Endothelial cell of umbilical vein (primary cell): ENCODE measurements around the gene COMMD7. TPM values are rescaled to one million over a fixed set of nuclear protein-coding genes. Genes with fewer than 3 reads are reported as not detected.

Source experiments
- BruUV-seq: library from RNA; stranded (reverse); fragments of 400-500 nt; replicated peaks from 2 replicates; lab custom pipeline; 2021; lab: Mats Ljungman, UMichigan
- CTCF ChIA-PET: fragments of 300-600, 350-600 bp; sonication (Branson Sonifier 250); formaldehyde crosslinking; loops from one replicate; lab custom pipeline; 2021; ENCODE audit warnings: antibody characterized with exemption, inconsistent platforms; lab: Charles Lee
- POLR2A ChIA-PET: fragments of 300-600, 350-600 bp; sonication (Branson Sonifier 250); formaldehyde crosslinking; loops from one replicate; lab custom pipeline; 2021; ENCODE audit warnings: antibody characterized with exemption, inconsistent platforms; lab: Charles Lee
- DNase-seq: peaks from one replicate; pipeline ENCODE4 v3.0.0-alpha.2; 2011; ENCODE audit warnings: low read depth, low spot score
- FAIRE-seq: peaks from 2 replicates; lab custom pipeline; 2011; peaks lifted over from hg19 to GRCh38; lab: Jason Lieb, UNC
- H2AFZ ChIP-seq: 2 replicates; pipeline ENCODE4 v1.6.0; 2012; ENCODE audit warnings: low read depth, low read length, control low read depth, inconsistent platforms
- H3K27ac ChIP-seq: 2 replicates; pipeline ENCODE4 v1.5.1; 2011; ENCODE audit warnings: low read depth, mild to moderate bottlenecking, control low read depth, low read length, moderate library complexity; ENCODE audit not compliant: insufficient read depth
- H3K27me3 ChIP-seq, 2 experiments: 2 replicates each; pipeline versions ENCODE4 v1.6.0 to v1.6.1; 2011; ENCODE audit warnings: low read length in 2 of 2, mixed read lengths in 1 of 2; ENCODE audit not compliant: control insufficient read depth in 2 of 2, insufficient read depth in 2 of 2
- H3K36me3 ChIP-seq, 2 experiments: 2 replicates in 1 of 2; 3 replicates in 1 of 2; pipeline ENCODE4 v1.5.1; 2011; ENCODE audit warnings: low read length in 2 of 2, mild to moderate bottlenecking in 1 of 2, moderate library complexity in 1 of 2; ENCODE audit not compliant: control insufficient read depth in 2 of 2, insufficient read depth in 2 of 2; ENCODE audit errors: extremely low read depth in 1 of 2
- H3K4me1 ChIP-seq: 3 replicates; pipeline ENCODE4 v1.5.1; 2011; ENCODE audit warnings: mild to moderate bottlenecking, low read length; ENCODE audit not compliant: control insufficient read depth, insufficient read depth; ENCODE audit errors: extremely low read depth
- H3K4me2 ChIP-seq: 2 replicates; pipeline ENCODE4 v1.6.1; 2011; ENCODE audit warnings: low read length, control low read depth, mixed read lengths; ENCODE audit not compliant: insufficient read depth
- H3K4me3 ChIP-seq, 3 experiments: fragments of 200-600 bp in 1 of 3; sonication (generic), shearing (Covaris generic) in 1 of 3; replicated peaks in 1 of 3; 2 replicates each; pipeline ENCODE4 v1.5.1; 2011 to 2016; ENCODE audit warnings: control low read depth in 3 of 3, low read length in 3 of 3, mild to moderate bottlenecking in 2 of 3, inconsistent platforms in 1 of 3, low read depth in 1 of 3, moderate library complexity in 1 of 3; ENCODE audit not compliant: insufficient read depth in 1 of 3
- H3K79me2 ChIP-seq: 2 replicates; pipeline ENCODE4 v1.6.0; 2012; ENCODE audit warnings: low read length, inconsistent platforms; ENCODE audit not compliant: control insufficient read depth, insufficient read depth
- H3K9ac ChIP-seq: replicated peaks from 2 replicates; pipeline ENCODE3; 2011; ENCODE audit warnings: low read length, control low read depth; ENCODE audit not compliant: insufficient read depth; ENCODE audit errors: extremely low read depth
- H3K9me1 ChIP-seq: replicated peaks from 3 replicates; pipeline ENCODE4 v1.6.0; 2011; ENCODE audit warnings: mild to moderate bottlenecking, low read length; ENCODE audit not compliant: control insufficient read depth, insufficient read depth; ENCODE audit errors: extremely low read depth
- H3K9me3 ChIP-seq: replicated peaks from 2 replicates; pipeline ENCODE4 v1.5.1; 2012; ENCODE audit warnings: low read length, inconsistent platforms; ENCODE audit not compliant: control insufficient read depth, insufficient read depth
- H4K20me1 ChIP-seq: replicated peaks from 2 replicates; pipeline ENCODE3; 2011; ENCODE audit warnings: mild to moderate bottlenecking, low read length; ENCODE audit not compliant: control insufficient read depth, insufficient read depth; ENCODE audit errors: extremely low read depth
- CTCF ChIP-seq, 2 donors: IDR thresholded peaks; 1 replicate in 1 of 2; 2 replicates in 1 of 2; pipeline ENCODE4 v1.5.1; 2011; ENCODE audit warnings: low read length in 2 of 2, mild to moderate bottlenecking in 2 of 2, moderate library complexity in 2 of 2, control low read depth in 1 of 2, inconsistent platforms in 1 of 2, low read depth in 1 of 2; ENCODE audit not compliant: insufficient read depth in 1 of 2; ENCODE audit errors: extremely low read depth in 1 of 2
- EZH2 ChIP-seq: IDR thresholded peaks from 2 replicates; pipeline ENCODE4 v1.6.1; 2012; ENCODE audit warnings: borderline replicate concordance, low read depth, mild to moderate bottlenecking, moderate library complexity, low read length, inconsistent platforms; ENCODE audit not compliant: severe bottlenecking
- FOS ChIP-seq: IDR thresholded peaks from 2 replicates; pipeline ENCODE4 v1.6.1; 2011; ENCODE audit warnings: mild to moderate bottlenecking, low read length, moderate library complexity, borderline replicate concordance; ENCODE audit not compliant: insufficient read depth
- GATA2 ChIP-seq: IDR thresholded peaks from 2 replicates; pipeline ENCODE4 v1.7.0; 2011; ENCODE audit warnings: low read depth, mild to moderate bottlenecking, moderate library complexity, mixed read lengths, low read length; ENCODE audit not compliant: insufficient read length, insufficient read depth
- JUN ChIP-seq: IDR thresholded peaks from 2 replicates; pipeline ENCODE4 v1.6.1; 2011; ENCODE audit warnings: borderline replicate concordance, low read depth; ENCODE audit not compliant: insufficient read length, insufficient read depth
- MAX ChIP-seq: IDR thresholded peaks from 2 replicates; pipeline ENCODE4 v1.6.1; 2011; ENCODE audit not compliant: insufficient read depth, insufficient read length
- MYC ChIP-seq: IDR thresholded peaks from one replicate; pipeline ENCODE4 v1.6.1; 2011; ENCODE audit warnings: mild to moderate bottlenecking, low read depth, low read length
- POLR2A ChIP-seq: IDR thresholded peaks from 2 replicates; pipeline ENCODE4 v1.6.1; 2012; ENCODE audit warnings: low read depth, mild to moderate bottlenecking, control low read depth, low read length
- POLR2AphosphoS5 ChIP-seq: IDR thresholded peaks from 2 replicates; pipeline ENCODE4 v1.6.1; 2012; ENCODE audit warnings: low read depth, mild to moderate bottlenecking, control low read depth, low read length, moderate library complexity; ENCODE audit not compliant: insufficient read depth
- dilution Hi-C: fragments of 300-500 bp; cut with MboI; formaldehyde crosslinking; loops from one replicate; pipeline ENCODE4 v1.15.0; 2019; ENCODE audit warnings: low sequenced_read_pairs; ENCODE audit not compliant: extremely low pct_ligation_motif_present
- intact Hi-C: fragments of 100-400 bp; cut with micrococcal nuclease; formaldehyde crosslinking; loops from one replicate; pipeline ENCODE4 v1.10.0; 2022
- polyA plus RNA-seq, 4 experiments: library from polyadenylated mRNA; depleted of rRNA in 3 of 4; stranded (reverse) in 3 of 4; unstranded in 1 of 4; fragments of >200 nt; gene quantifications; 2 replicates each; pipeline versions ENCODE4 v1.2.1 to v1.2.3, GENCODE V29; 2011 to 2012; ENCODE audit warnings: missing spikeins in 1 of 4
- total RNA-seq: library from RNA; stranded (reverse); gene quantifications from 2 replicates; pipeline ENCODE4 v1.2.3, GENCODE V29; 2021

Gene COMMD7
- total and polyA plus RNA-seq, 2 donors (not counting 3 experiments of a cell fraction or from before 2014, with no cell fraction given): 58.8 to 72.9 TPM

- Histone ChIP-seq H3K9me1 (no peaks in the 10 kb centered on the region), H3K79me2 (no peaks in the 10 kb centered on the region), H3K36me3 (no peaks in the 10 kb centered on the region), H3K4me3 (no peak overlapping the region), H3K27me3 (no peaks in the 10 kb centered on the region), H3K9ac (no peak overlapping the region), H2AFZ (no peak overlapping the region), H3K4me1 (peaks cover 10% of the 10 kb centered on the region), H3K27ac (no peak overlapping the region), H4K20me1 (no peaks in the 10 kb centered on the region), H3K4me2 (no peak overlapping the region), H3K9me3 (no peaks in the 10 kb centered on the region)
- no TSS peak for BruUV-seq
- intact Hi-C loops: no loop called here
- TF ChIP-seq POLR2A (no peak), JUN (no peak), MAX (no peak), EZH2 (no peak), CTCF (IDR thresholded peaks at IDR 0.05; ENCODE audit: extremely low read depth in 1 of 2, insufficient read depth in 1 of 2, low read depth in 1 of 2, low read length in 2 of 2) (no peak), FOS (no peak), POLR2AphosphoS5 (no peak), MYC (no peak), GATA2 (no peak)
- no peak for DNase-seq
- ChIA-PET POLR2A (no interaction called here), CTCF (no interaction called here)
- FAIRE-seq: no peak
- dilution Hi-C loops: no loop called here
Observed at GRCh38 chr20:32751293-32751692, 8.0 kb upstream of the COMMD7 start.
